Measurements from ENCODE around the gene MADCAM1.

The MADCAM1 gene

GRCh38 chr19:548886-549830, 52.9 kb downstream of the MADCAM1 start:
- CTCF ChIA-PET, result no interaction called here
- TF ChIP-seq, protein P1, sequence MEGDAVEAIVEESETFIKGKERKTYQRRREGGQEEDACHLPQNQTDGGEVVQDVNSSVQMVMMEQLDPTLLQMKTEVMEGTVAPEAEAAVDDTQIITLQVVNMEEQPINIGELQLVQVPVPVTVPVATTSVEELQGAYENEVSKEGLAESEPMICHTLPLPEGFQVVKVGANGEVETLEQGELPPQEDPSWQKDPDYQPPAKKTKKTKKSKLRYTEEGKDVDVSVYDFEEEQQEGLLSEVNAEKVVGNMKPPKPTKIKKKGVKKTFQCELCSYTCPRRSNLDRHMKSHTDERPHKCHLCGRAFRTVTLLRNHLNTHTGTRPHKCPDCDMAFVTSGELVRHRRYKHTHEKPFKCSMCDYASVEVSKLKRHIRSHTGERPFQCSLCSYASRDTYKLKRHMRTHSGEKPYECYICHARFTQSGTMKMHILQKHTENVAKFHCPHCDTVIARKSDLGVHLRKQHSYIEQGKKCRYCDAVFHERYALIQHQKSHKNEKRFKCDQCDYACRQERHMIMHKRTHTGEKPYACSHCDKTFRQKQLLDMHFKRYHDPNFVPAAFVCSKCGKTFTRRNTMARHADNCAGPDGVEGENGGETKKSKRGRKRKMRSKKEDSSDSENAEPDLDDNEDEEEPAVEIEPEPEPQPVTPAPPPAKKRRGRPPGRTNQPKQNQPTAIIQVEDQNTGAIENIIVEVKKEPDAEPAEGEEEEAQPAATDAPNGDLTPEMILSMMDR (IDR thresholded peaks at IDR 0.05; ENCODE audit: control extremely low read depth, extremely low read depth, low read depth, missing control alignments), result no peak
- POLR2A ChIA-PET, result no interaction called here
- no peak for DNase-seq (ENCODE audit: extremely low spot score)

DNA sequence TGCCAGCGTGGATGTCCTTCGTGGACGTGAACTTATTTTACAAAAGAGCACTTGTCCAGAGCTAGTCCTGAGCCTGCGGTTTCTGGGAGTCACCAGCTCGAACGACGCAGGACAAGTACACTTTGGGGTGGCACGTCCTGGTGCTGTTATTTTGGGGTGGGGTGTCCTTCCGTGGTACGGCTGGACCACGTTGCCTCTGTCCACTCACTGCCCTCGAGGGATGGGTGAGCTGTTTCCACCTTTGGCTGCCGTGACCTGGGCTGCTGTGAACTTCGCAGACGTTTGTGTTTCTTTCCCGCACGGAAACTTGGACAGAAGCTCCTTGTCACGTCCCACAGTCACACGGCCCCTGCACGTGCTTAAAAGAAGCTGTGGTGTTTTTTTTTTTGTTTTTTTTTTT, 58.5 kb downstream of the MADCAM1 start:
- no peak for DNase-seq (ENCODE audit: extremely low spot score)
- ChIA-PET POLR2A (no interaction called here), CTCF (no interaction called here)
- TF ChIP-seq, protein P1 (IDR thresholded peaks at IDR 0.05; ENCODE audit: control extremely low read depth, extremely low read depth, low read depth, missing control alignments), result no peak
